GM18498 (cell line): Measurements from ENCODE around the gene GVQW3.

ENCODE experiments used
- ATAC-seq: cut with Tn5 transposase; IDR thresholded peaks from one replicate; pipeline ENCODE4 v1.9.1; 2021; ENCODE audit warnings: mild to moderate bottlenecking, moderate library complexity; ENCODE audit not compliant: unreplicated experiment

Gene GVQW3

DNA sequence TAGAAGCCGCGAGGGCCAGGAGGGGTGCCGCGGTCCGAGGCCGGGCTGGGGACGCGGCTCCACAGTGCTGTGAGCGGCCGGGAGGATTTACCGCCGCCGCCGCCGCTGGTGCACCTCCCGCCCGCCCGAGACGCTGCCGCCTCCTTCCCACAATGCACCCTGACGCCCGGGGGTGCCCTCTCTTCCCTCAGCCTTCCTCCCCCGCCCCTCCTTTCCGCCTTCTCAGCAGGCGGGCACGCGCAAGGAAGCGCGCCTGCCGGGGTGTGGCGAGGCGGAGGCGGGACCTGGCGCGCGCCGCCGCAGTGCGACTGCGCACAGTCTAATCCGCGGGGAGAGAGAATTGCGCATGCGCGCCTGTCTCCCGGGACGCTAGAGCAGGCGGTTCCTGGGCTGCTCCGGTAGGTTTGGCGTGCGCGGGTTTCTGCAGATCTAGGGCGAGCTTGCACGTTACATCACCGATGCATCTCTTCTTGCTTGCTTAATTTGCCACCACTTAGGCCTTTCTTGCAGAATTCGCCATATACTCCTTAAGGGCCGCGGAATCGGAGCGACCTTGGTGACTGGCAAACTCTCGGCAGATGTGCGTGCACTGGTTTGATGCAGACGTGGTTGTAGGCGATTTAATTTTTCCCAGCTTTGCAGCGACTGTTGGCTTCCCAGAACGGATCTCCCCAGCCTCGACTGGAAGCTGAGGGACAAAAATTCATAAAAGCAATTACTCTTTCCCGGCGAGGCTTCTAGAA lies at the start of gene GVQW3, which contains the start of gene THAP12:
TSS of gene GVQW3 (plus strand) at position 347 of the 743 bp plus-strand sequence. CDS start 506 bp downstream, outside the sequence.
TSS of gene THAP12 (minus strand) at position 156 of the 743 bp plus-strand sequence. CDS start 296 bp downstream, outside the sequence.
- peak; percentile 83 for ATAC-seq

DNA sequence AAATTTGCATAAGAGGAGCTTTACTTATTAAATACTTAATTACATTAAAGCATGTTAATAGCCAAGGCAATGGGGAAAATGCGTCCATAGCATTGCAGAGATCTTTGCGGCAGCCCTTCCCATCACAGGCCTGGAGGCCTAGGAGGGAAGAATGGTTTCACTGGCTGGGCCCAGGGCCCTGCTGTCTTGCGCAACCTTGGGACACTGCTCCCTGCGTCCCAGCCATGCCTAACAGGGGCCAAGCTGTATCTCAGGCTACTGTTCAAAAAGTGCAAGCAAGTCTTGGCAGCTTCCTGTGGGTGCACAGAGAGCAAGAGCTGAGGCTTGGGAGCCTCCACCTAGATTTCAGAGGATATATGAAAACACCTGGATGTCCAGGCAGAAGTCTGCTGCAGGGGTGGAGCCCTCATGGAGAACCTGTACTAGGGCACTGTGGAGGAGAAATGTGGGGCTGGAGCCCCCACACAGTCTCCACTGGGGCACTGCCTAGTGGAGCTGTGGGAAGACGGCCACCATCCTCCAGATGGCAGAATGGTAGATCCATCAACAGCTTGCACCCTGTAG lies 46.2 kb upstream of the GVQW3 start:
- ATAC-seq, result no peak

DNA sequence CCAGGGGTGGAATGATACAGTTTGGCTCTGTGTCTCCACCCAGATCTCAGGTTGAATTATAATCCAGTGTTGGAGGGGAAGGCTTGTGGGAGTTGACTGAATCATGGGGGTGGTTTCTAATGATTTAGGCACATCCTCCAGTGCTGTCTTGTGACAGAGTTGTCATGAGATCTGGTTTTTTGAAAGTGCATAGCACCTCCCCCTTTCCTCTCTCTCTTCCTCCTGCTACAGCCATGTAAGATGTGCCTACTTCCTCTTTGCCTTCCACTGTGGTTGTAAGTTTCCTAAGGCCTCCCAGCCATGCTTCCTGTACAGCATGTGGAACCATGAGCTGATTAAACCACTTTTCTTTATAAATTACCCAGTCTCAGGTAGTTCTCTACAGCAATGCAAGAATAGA lies 45.3 kb upstream of the GVQW3 start:
- ATAC-seq, result no peak

DNA sequence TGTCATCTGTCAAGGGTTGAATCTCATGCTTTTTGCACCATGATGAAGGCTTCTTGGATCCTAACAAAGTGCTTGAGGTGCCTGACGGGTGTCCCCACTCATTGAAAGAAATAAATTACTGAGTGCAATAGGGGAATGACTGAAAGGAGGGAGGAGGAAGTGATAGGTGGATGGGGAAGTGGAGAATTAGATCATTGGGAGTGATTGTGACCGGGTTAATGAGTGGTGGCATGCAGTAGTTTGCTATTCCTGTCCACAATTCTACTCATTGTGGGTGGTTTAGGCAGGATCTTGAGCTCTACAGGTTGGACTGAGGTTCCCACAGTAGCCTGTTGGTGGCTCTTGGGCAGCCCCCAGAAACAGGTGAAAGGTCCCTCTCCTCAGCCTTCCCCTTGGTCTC lies 44.5 kb upstream of the GVQW3 start:
- no peak for ATAC-seq

DNA sequence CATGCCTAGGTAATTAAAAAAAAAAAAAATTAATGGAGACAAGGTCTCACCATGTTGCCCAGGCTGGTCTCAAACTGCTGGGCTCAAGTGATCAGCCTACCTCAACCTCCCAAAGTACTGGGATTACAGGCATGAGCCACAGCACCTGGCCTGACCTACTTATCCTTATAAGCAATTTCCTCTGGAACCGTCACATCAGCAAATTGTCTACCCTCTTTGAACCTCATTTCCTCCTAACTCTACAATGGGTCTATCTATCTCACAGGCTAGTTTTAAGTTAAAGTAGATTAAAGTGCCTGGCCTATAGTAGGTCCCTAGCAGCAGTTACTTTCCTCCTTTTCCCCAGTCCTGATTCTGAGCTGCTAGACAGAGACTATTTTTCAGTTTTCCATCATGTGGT lies 43.7 kb upstream of the GVQW3 start:
- ATAC-seq, result no peak

DNA sequence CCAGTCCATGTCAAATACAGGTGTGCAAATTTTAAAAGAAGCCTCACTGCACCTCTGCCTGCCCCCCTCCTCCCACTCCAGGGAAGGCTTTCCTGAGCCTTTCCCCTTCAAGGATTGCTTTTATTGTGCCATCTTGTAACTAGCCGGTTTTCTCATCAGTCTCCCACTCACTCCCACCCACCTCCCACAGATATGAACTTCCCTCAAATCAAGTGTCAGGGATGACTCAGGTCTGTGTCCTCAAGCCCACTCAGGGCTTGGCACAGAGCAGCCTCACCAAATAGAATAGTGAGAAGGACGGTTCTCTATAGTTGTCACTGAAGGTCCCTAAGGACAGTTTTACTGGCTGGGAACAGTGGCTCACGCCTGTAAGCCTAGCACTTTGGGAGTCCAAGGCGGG lies 43.2 kb upstream of the GVQW3 start:
- no peak for ATAC-seq

DNA sequence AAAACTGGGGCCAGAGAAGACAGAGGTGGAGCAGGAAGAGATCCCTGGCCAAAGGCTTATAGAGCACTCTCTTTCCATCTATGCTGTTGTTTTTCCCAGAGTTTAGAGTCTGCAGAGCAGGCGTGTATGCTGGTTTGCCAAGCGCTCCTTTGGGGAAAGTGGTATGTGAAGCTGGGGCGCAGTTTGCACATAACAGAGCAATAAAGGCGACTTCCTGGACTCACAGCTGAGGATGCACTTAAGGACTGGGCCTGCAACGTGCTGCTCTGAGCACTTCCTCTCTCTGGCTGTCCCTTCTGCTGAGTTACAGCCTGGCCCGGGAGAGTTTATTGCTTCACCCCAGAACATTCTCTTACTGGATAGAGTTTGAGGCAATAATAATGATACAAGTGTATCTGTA lies 41.9 kb upstream of the GVQW3 start:
- ATAC-seq, result no peak

DNA sequence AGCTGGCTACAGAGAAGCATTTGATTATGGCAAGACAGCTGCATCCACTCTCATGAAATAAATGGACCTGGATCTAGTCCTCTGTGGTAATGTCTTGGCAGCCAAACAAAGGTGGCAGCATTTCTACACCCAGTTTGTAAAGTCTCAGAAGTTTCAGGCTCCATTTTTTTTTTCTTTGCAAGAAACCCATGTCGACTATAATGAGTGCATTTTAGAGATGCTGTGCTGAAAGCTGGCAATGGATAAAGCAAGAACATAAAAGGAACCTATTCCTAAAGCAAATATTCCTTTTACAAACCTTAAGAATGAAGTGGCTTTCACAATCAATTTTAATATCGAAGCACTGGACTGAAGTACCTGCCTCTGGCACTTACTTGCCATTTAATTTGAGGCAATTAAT lies 33.7 kb upstream of the GVQW3 start:
- no peak for ATAC-seq

DNA sequence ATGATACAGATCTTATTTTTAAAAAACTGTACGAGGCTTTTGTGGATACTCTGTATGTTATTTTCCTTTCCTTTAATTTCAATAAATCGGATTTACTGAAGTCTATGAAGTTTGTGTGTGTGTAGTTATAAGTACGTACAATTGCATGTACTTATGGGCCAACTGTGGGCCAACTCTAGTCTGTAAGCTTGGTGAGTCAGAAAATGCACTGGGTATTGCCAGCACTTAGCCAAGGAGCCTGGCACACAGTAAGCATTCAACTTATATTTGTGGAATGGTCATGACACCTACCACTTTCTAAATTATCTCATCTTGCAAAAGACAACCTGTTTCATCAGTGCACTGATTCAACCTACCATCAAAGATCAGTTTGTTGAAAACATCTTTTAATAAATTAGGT lies 32.8 kb upstream of the GVQW3 start:
- no peak for ATAC-seq

DNA sequence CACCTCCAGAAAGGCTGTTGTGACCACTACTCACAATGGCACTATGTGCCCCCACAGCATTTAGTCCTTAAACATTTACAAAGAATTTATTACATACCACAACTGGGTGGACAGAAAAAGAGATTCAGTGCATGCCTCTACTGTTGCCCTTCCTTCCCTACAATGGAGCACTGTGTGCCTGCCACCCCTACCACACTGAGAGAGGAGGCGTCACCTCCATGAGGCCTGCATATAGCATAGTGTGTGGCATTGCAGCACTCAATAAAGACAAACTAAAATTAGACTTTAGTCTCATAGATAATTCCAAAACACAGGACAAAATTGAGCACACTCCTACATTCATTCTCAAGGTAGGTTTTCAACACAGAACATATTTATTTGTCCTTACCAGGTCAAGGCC lies 26.0 kb upstream of the GVQW3 start:
- ATAC-seq, result no peak

DNA sequence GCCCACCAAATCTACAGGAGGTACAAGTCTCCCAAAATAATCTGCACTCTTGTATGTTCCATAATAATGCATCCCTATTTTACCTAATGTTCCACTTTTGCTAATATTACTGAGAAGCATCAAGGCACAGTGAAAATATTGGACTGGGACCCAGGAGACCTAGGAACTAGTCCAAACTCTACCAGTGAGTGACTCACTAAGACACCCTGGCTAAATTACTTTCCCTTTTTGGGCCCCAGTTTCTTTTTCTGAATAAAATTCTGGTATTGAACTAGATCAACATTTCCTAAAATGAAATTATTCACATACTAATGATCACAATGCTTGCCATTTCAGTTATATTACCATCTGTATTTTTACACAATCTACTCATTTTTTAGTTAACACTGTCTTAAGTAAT lies 19.7 kb upstream of the GVQW3 start:
- ATAC-seq, result no peak

DNA sequence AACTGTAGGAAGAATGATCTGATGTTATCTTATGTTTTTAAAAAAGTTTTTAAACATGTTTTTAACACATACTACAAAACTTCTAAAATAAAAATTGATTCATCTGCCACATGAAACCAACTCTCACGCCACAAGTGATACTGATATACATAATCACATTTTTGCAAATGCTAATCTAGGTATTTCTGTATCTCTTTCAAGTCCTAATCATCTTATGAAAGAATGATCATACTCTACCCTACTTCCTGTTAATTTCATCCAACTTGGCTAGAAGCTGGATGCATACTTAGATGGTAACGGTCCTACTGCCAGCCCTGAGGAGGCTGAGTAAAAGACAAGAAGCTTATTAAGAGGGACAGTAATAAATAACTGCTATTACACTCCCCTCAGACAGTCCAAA lies 19.3 kb upstream of the GVQW3 start:
- no peak for ATAC-seq

DNA sequence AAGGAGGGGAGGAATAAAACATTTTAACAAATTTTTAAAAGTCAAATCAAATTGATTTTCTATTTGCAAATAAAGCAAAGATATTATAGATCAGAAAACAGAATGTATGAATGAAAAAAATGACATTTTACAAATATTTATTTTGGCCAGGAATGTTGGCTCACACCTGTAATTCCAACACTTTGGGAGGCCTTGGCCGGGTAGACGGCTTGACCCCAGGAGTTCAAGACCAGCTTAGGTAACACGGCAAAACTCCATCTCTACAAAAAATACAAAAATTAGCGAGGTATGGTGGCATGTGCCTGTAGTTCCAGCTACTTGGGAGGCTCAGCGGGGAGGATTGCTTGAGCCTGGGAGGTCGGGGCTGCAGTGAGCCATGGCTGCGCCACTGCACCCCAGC lies 18.4 kb upstream of the GVQW3 start:
- ATAC-seq, result no peak

DNA sequence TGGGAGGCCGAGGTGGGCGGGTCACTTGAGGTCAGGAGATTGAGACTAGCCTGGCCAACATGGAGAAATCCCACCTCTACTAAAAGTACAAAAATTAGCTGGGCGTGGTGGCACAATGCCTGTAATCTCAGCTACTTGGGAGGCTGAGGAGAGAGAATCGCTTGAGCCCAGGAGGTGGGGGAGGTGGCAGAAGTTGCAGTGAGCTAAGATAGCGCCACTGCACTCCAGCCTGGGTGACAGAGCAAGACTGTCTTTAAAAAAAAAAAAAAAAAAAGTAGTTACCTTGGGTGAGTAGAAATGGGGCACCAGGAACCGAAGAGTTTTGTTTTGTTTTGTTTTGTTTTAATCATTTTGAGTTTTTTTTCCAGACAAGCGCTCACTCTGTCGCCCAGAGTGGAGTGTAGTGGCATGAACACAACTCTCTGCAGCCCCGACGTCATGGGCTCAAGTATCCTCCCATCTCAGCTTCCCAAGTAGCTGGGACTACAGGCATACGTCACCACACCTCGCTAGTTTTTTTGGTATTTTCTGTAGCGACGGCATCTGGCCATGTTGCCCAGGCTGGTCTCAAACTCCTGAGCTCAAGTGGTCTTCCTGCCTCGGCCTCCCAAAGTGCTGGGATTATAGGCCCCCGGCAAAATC lies 16.0 kb upstream of the GVQW3 start:
- ATAC-seq, result no peak

DNA sequence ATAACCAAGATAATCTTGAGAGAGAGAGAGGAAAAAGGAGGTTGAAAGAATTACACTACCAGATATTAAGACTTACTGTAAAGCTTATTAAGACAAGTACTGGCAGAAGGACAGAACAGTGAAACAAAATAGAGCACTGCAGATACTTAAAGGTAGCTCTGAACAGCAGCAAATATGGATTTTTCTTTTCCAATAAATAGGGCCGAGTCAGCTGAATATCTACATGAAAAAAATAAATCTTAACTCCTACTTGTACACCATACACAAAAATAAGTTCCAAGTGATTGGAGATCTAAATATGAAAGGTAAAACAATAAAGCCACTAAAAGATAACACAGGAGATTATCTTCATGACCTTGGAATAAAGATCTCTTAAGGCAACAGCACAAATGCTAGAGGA lies 12.6 kb upstream of the GVQW3 start:
- ATAC-seq, result no peak

DNA sequence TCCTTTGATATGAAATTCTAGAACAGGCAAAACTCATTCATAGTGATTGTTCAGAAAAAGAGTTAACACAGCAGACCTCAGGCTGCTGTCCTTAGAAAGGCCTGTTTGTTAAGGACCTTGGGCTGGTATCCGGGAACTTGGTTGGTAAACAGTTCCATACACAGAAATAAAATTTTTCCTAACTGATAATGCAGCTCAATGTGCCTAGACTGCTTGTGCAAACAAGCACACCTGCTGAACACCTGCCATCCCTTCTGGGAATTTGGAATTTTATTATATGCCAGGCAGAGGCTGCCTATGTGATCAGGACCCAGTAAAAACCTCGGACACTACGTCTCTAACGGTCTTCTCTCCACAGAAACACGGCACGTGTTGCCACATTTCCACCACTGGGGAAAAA lies 11.7 kb upstream of the GVQW3 start:
- no peak for ATAC-seq

DNA sequence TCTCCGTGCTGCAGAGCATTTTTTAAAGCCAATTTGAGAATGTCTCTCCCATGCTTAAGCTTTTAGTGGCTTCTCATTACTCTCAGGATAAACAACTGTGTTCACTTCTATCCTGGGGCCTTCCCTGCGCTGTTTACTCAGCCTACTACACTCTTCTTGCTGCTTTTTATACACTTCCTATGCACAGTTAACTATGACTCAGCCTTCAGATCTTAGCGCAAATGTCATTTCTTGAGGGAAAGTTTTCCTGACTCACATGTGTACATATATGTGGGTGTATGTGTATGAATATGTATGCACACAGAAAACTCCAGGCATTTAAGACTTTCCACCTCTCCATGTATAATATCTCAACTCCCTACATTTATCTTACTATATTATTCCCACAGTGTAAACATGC lies 10.0 kb upstream of the GVQW3 start:
- no peak for ATAC-seq

DNA sequence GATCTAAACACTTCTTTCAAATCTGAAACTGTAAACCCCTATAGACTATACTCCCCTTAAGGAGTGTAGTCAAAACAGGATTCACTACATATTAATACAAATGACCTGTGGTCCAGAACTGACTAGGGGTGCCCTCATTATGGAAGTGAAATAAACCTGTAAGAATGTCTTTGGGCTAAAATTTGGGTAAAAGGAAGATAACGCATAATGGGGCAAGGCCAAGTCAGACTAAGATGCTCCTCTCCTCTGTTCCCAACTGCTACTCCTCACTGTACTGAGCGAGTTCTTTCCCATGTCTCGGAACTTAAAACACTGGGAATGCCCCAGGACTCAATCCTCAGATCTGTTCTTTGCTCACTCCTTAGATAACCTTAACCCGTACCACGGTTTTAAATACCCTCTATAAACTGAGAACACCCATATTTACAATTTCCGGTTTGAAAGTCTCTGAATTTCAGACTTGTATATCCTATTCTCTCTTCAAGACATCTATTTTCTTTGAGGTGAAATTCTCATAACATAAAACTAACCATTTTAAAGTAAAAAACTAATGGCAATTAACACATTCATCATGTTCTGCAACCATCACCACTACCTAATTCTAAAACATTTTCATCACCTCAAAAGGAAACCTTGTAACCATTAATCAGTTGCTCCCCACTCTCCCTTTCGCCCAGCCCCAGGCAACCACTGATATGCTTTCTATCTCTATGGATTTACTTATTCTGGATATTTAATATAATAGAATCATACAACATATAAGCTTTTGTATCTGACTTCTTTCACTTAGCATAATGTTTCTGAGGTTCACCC lies 4.2 kb upstream of the GVQW3 start:
- no peak for ATAC-seq

DNA sequence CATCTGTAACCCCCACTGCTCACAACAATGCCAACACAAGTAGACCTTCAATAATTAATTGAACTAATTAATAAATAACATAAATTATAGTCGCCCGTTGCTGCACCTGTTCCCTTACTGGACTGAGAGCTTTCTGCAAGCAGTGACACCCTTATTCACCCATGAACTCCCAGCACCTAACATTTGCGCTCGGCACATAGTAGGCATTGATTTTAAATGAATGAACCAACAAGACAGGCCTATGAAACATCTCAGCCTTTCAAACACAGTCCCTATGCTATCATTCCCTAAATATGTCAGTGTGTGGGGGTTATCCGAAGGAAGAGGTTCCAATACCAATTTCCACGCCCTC lies 1.3 kb upstream of the GVQW3 start:
- ATAC-seq, result no peak

DNA sequence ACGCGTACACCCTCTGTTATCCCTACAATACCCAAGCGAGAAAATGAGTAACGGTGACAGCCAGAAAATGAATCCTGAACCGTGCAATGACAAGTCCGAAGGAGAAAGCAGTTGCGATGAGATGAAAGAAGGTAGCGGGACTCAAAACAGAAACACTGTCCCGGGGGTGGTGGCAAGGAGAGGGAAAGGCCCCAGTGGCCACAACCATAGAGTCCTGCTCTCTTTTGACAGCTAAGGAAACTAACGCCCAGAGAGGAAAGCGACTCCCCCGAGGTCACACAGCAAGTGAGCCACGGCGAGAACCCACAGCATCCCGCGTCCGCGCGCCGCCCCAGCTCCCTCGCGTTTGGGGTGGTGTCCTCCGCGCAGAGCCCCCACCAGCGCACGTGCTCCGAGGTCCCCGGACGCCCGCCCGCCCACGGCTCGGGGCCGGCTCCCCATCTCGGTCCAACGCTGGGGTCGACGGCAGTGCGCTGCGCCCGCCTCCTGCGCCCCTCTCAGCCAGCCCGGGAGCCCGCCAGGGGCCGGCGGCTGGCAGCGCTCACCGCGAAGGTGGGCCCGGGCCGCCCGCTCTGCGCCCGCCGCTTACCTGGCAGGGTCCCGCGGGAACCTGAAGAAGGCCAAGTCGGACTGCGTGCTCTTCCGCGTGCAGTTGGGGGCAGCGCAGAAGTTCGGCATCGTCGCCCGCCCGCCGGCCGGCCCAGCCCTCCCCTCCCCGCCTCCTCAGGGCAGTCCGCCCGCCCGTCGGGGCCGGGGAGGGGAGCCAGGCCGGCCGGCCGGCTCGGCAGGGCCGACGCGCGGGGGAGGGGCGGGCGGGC lies 755 bp upstream of the GVQW3 start:
- ATAC-seq, result peak; percentile 28

DNA sequence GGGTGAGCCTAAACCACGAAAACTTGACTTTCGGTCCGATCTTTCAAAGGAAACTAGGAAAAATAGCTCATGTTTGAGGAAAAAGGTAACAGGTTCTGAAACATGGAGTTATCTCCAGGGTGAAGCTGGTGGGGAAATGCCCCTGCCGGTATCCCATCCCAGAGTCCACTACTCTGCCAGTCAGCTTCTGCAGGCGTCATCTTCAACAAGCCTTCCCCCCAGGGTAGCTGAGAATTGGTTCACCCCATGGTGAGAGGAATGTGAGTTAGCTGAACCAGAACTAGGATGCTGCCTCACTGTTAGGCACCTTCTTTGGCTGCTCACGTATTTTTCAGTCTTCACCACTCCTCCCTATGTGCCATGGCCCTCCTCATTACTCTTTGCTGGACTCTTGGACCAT lies 1.1 kb downstream of the GVQW3 start:
- no peak for ATAC-seq
